GM23338 (cell line): Measurements from ENCODE around the gene ABCA13. TPM values are rescaled to one million over a fixed set of nuclear protein-coding genes. Genes with fewer than 3 reads are reported as not detected.

ENCODE experiments used
- ATAC-seq: fragments of 200-7000 bp; cut with Tn5 transposase; 3 replicates; pipeline ENCODE4 v1.9.1; 2020
- DNase-seq: peaks from one replicate; pipeline ENCODE4 v3.0.0-alpha.2; 2015; ENCODE audit warnings: low spot score
- H2AFZ ChIP-seq: fragments of 200-600 bp; sonication (generic); 2 replicates; pipeline ENCODE4 v1.8.0; 2016; ENCODE audit warnings: antibody characterized with exemption, mild to moderate bottlenecking, moderate library complexity
- H3F3A ChIP-seq: fragments of 200-600 bp; sonication (generic); replicated peaks from 2 replicates; pipeline ENCODE4 v1.8.0; 2017; ENCODE audit warnings: antibody characterized with exemption, mixed run types, low read depth
- H3K27ac ChIP-seq: fragments of 200-600 bp; sonication (generic); 2 replicates; pipeline ENCODE4 v1.6.1; 2016; ENCODE audit warnings: low read depth
- H3K27me3 ChIP-seq: fragments of 200-600 bp; sonication (generic); 2 replicates; pipeline ENCODE4 v1.8.0; 2016; ENCODE audit warnings: mild to moderate bottlenecking, mixed run types, moderate library complexity; ENCODE audit not compliant: insufficient read depth
- H3K36me3 ChIP-seq: fragments of 200-600 bp; sonication (generic); 2 replicates; pipeline ENCODE4 v1.8.0; 2016; ENCODE audit warnings: mild to moderate bottlenecking; ENCODE audit not compliant: insufficient read depth
- H3K4me1 ChIP-seq: fragments of 200-600 bp; sonication (generic); 2 replicates; pipeline ENCODE4 v1.8.0; 2016; ENCODE audit warnings: mild to moderate bottlenecking, moderate library complexity; ENCODE audit not compliant: insufficient read depth
- H3K4me2 ChIP-seq: fragments of 200-600 bp; sonication (generic); 2 replicates; pipeline ENCODE4 v1.7.1; 2017; ENCODE audit warnings: mixed run types
- H3K4me3 ChIP-seq: fragments of 200-600 bp; sonication (generic); 2 replicates; pipeline ENCODE4 v1.6.1; 2016; ENCODE audit warnings: mixed run types
- H3K79me2 ChIP-seq: fragments of 200-600 bp; sonication (generic); replicated peaks from 2 replicates; pipeline ENCODE4 v1.8.0; 2017; ENCODE audit warnings: mild to moderate bottlenecking; ENCODE audit not compliant: insufficient read depth
- H3K9me2 ChIP-seq: fragments of 200-600 bp; sonication (generic); 2 replicates; pipeline ENCODE4 v1.8.0; 2017; ENCODE audit not compliant: insufficient read depth
- H4K20me1 ChIP-seq: fragments of 200-600 bp; sonication (generic); replicated peaks from 2 replicates; pipeline ENCODE4 v1.8.0; 2017; ENCODE audit warnings: mild to moderate bottlenecking; ENCODE audit not compliant: insufficient read depth
- H3K27ac Mint-ChIP-seq: 2 replicates; pipeline ENCODE4 v1.8.0; 2020; ENCODE audit warnings: inconsistent platforms, mild to moderate bottlenecking, moderate library complexity, mixed read lengths
- H3K27me3 Mint-ChIP-seq: 3 replicates; pipeline ENCODE4 v1.8.0; 2022; ENCODE audit warnings: low read depth, mild to moderate bottlenecking, moderate library complexity, mixed read lengths, inconsistent platforms; ENCODE audit not compliant: insufficient read depth, poor library complexity
- H3K36me3 Mint-ChIP-seq: 3 replicates; pipeline ENCODE4 v1.8.0; 2021; ENCODE audit warnings: low read depth, mild to moderate bottlenecking, inconsistent platforms, moderate library complexity, mixed read lengths
- H3K4me1 Mint-ChIP-seq: 3 replicates; pipeline ENCODE4 v1.8.0; 2020; ENCODE audit warnings: mild to moderate bottlenecking, inconsistent platforms, mixed read lengths
- H3K4me3 Mint-ChIP-seq: 3 replicates; pipeline ENCODE4 v1.8.0; 2021; ENCODE audit warnings: moderate library complexity, mild to moderate bottlenecking, inconsistent platforms, mixed read lengths
- H3K9me3 Mint-ChIP-seq: 3 replicates; pipeline ENCODE4 v1.8.0; 2020; ENCODE audit warnings: moderate library complexity, mild to moderate bottlenecking, inconsistent platforms, mixed read lengths
- CREB1 ChIP-seq: fragments of 250-450 bp; sonication (Bioruptor Pico); IDR thresholded peaks from 2 replicates; pipeline ENCODE4 v1.5.0; 2020; ENCODE audit warnings: low read depth, mild to moderate bottlenecking, moderate library complexity
- EZH2 ChIP-seq: fragments of 200-600 bp; sonication (generic); IDR thresholded peaks from one replicate; pipeline ENCODE4 v1.8.0; 2017; ENCODE audit warnings: antibody characterized with exemption, mild to moderate bottlenecking, low read depth; ENCODE audit not compliant: unreplicated experiment
- EZH2phosphoT487 ChIP-seq: fragments of 200-600 bp; sonication (generic); IDR thresholded peaks from one replicate; pipeline ENCODE4 v1.8.1; 2018; ENCODE audit warnings: antibody characterized with exemption; ENCODE audit not compliant: unreplicated experiment
- JUNB ChIP-seq: IDR thresholded peaks from one replicate; pipeline ENCODE4 v1.6.1; 2016; ENCODE audit warnings: antibody characterized with exemption; ENCODE audit not compliant: unreplicated experiment
- NANOG ChIP-seq: IDR thresholded peaks from 2 replicates; pipeline ENCODE4 v1.6.1; 2016; ENCODE audit warnings: antibody characterized with exemption, borderline replicate concordance
- POLR2AphosphoS5 ChIP-seq: IDR thresholded peaks from 2 replicates; pipeline ENCODE4 v1.6.1; 2016; ENCODE audit warnings: antibody characterized with exemption, low read depth
- STAT1 ChIP-seq: IDR thresholded peaks from one replicate; pipeline ENCODE4 v1.6.1; 2016; ENCODE audit warnings: antibody characterized with exemption; ENCODE audit not compliant: unreplicated experiment
- ZNF114 ChIP-seq: fragments of 250-450 bp; sonication (Bioruptor Pico); IDR thresholded peaks from 2 replicates; pipeline ENCODE4 v1.5.0; 2020; ENCODE audit warnings: mild to moderate bottlenecking, moderate library complexity
- ZNF331 ChIP-seq: fragments of 250-450 bp; sonication (Bioruptor Pico); IDR thresholded peaks from 2 replicates; pipeline ENCODE4 v1.5.0; 2020; ENCODE audit warnings: low read depth, mild to moderate bottlenecking, moderate library complexity
- polyA plus RNA-seq: library from polyadenylated mRNA; unstranded; fragments of >200 nt; fragmentation: Nextera tagmentation; extraction: Ambion mirVana; gene quantifications from 2 replicates; pipeline ENCODE4 v1.2.1, GENCODE V29; 2016
- total RNA-seq: library from RNA; depleted of rRNA; stranded (reverse); fragments of >200 nt; shearing (Covaris generic); gene quantifications from 2 replicates; pipeline ENCODE4 v1.2.3, GENCODE V29; 2014
- TF ChIP-seq, protein P1 (sequence below): IDR thresholded peaks from one replicate; pipeline ENCODE4 v1.6.1; 2018; ENCODE audit warnings: antibody characterized with exemption; ENCODE audit not compliant: unreplicated experiment
- TF ChIP-seq, protein P2 (sequence below): IDR thresholded peaks from 2 replicates; pipeline ENCODE4 v1.6.1; 2016; ENCODE audit warnings: antibody characterized with exemption
- TF ChIP-seq, protein P3 (sequence below), 2 experiments: fragments of 200-600 bp in 1 of 2; sonication (generic) in 1 of 2; conservative IDR thresholded peaks; 2 replicates each; pipeline versions ENCODE4 v1.5.1 to v1.6.1; 2016 to 2017; ENCODE audit warnings: antibody characterized with exemption in 2 of 2, low read depth in 2 of 2, mild to moderate bottlenecking in 2 of 2, moderate library complexity in 1 of 2

ABCA13 gene
- total and polyA plus RNA-seq, 2 experiments from 2014 or later, result 0.21 TPM; not detected in 1

DNA sequence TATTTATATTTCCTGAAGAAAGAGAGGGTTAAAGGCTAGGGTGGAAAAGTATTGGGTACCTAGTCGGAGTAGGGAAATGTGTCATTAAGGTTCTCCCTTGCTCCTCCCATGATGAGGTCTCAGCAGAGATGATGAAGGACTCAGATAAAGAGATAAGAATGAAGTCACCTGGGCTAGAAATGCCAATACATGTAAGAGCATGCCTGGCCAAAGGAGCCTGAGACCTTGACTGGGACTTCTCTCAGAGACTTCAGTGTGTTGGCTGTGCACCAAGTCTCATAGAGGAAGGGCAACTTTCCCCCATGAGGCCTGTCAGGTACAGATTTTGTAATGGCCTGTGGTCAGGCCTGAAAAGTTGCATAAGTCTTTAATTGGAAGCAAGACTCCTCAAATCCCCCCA lies 392.1 kb downstream of the ABCA13 start (continued):
- TF ChIP-seq, protein P1, sequence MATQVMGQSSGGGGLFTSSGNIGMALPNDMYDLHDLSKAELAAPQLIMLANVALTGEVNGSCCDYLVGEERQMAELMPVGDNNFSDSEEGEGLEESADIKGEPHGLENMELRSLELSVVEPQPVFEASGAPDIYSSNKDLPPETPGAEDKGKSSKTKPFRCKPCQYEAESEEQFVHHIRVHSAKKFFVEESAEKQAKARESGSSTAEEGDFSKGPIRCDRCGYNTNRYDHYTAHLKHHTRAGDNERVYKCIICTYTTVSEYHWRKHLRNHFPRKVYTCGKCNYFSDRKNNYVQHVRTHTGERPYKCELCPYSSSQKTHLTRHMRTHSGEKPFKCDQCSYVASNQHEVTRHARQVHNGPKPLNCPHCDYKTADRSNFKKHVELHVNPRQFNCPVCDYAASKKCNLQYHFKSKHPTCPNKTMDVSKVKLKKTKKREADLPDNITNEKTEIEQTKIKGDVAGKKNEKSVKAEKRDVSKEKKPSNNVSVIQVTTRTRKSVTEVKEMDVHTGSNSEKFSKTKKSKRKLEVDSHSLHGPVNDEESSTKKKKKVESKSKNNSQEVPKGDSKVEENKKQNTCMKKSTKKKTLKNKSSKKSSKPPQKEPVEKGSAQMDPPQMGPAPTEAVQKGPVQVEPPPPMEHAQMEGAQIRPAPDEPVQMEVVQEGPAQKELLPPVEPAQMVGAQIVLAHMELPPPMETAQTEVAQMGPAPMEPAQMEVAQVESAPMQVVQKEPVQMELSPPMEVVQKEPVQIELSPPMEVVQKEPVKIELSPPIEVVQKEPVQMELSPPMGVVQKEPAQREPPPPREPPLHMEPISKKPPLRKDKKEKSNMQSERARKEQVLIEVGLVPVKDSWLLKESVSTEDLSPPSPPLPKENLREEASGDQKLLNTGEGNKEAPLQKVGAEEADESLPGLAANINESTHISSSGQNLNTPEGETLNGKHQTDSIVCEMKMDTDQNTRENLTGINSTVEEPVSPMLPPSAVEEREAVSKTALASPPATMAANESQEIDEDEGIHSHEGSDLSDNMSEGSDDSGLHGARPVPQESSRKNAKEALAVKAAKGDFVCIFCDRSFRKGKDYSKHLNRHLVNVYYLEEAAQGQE, result no peak
- TF ChIP-seq CREB1 (CRISPR knock-in tag) (no peak), NANOG (no peak), EZH2phosphoT487 (no peak), STAT1 (no peak)

DNA sequence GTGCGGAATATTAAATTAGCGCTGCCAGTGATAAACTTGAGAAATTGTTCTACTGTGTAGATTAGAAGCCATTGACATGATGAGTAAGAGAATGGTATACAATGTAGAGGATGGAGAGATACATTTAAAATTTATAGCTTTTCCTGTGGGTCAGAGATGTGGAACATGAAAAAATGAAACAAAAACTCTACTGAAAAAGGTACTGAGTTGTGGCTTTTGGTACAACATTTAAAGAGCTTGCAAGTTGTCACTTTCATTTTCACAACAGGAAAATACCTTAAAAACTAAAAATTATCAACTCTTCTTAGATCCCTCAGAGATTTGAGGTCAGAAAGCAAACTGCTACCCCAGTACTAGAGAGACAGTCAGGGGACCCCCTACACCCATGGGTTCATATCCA lies 404.3 kb downstream of the ABCA13 start:
- Histone ChIP-seq H3K4me3 (no peak overlapping the region), H4K20me1 (no peaks in the 10 kb centered on the region), H3K36me3 (peaks cover 3% of the 10 kb centered on the region; the same call in 1 of the 2 replicates), H3K27me3 (no peaks in the 10 kb centered on the region), H3K9me2 (peaks cover 3% of the 10 kb centered on the region; the same call in 1 of the 2 replicates), H3K4me2 (no peak overlapping the region), H3K4me1 (no peaks in the 10 kb centered on the region), H3K27ac (no peak overlapping the region), H3K79me2 (no peaks in the 10 kb centered on the region), H3F3A (no peaks in the 10 kb centered on the region), H2AFZ (no peak overlapping the region)
- Mint-ChIP-seq H3K36me3 (peaks cover 10% of the 10 kb centered on the region; the same call in 1 of the 3 replicates), H3K27ac (no peak overlapping the region), H3K27me3 (no peaks in the 10 kb centered on the region), H3K4me1 (no peaks in the 10 kb centered on the region), H3K9me3 (peaks cover 23% of the 10 kb centered on the region), H3K4me3 (no peak overlapping the region)
- ATAC-seq (no peak), DNase-seq (no peak)
- no peak for TF ChIP-seq EZH2phosphoT487
- TF ChIP-seq CREB1 (CRISPR knock-in tag), result no peak
- TF ChIP-seq JUNB, result no peak
- TF ChIP-seq, protein P2, sequence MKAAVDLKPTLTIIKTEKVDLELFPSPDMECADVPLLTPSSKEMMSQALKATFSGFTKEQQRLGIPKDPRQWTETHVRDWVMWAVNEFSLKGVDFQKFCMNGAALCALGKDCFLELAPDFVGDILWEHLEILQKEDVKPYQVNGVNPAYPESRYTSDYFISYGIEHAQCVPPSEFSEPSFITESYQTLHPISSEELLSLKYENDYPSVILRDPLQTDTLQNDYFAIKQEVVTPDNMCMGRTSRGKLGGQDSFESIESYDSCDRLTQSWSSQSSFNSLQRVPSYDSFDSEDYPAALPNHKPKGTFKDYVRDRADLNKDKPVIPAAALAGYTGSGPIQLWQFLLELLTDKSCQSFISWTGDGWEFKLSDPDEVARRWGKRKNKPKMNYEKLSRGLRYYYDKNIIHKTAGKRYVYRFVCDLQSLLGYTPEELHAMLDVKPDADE, result no peak
- TF ChIP-seq NANOG, result no peak
- TF ChIP-seq, protein P3, sequence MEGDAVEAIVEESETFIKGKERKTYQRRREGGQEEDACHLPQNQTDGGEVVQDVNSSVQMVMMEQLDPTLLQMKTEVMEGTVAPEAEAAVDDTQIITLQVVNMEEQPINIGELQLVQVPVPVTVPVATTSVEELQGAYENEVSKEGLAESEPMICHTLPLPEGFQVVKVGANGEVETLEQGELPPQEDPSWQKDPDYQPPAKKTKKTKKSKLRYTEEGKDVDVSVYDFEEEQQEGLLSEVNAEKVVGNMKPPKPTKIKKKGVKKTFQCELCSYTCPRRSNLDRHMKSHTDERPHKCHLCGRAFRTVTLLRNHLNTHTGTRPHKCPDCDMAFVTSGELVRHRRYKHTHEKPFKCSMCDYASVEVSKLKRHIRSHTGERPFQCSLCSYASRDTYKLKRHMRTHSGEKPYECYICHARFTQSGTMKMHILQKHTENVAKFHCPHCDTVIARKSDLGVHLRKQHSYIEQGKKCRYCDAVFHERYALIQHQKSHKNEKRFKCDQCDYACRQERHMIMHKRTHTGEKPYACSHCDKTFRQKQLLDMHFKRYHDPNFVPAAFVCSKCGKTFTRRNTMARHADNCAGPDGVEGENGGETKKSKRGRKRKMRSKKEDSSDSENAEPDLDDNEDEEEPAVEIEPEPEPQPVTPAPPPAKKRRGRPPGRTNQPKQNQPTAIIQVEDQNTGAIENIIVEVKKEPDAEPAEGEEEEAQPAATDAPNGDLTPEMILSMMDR (conservative IDR thresholded peaks at IDR 0.05; ENCODE audit: low read depth in 2 of 2), result no peak
- TF ChIP-seq, protein P1, result no peak
- no peak for TF ChIP-seq ZNF114 (CRISPR knock-in tag)
- TF ChIP-seq EZH2, result no peak
- TF ChIP-seq ZNF331 (CRISPR knock-in tag), result no peak
- no peak for TF ChIP-seq POLR2AphosphoS5
